ENCODE measurements around the gene PRKCB. TPM values are rescaled to one million over a fixed set of nuclear protein-coding genes. Genes with fewer than 3 reads are reported as not detected.

The PRKCB gene
- total RNA-seq, 2 experiments from 2014 or later: 21.0 to 51.6 TPM

- Histone ChIP-seq H2AFZ (ENCODE audit: low read length) (no peak overlapping the region), H3K9me3 (ENCODE audit: low read length) (no peaks in the 10 kb centered on the region), H3K4me3 (ENCODE audit: low read depth, low read length, poor library complexity, severe bottlenecking) (no peak overlapping the region), H3K79me2 (ENCODE audit: insufficient read depth, low read depth, low read length) (no peaks in the 10 kb centered on the region), H3K9me2 (ENCODE audit: insufficient read depth, low read length) (no peaks in the 10 kb centered on the region), H3K36me3 (ENCODE audit: insufficient read depth, low read length) (no peaks in the 10 kb centered on the region), H4K20me1 (ENCODE audit: insufficient read depth, low read length) (no peaks in the 10 kb centered on the region), H3K27ac (ENCODE audit: low read depth, low read length, poor library complexity, severe bottlenecking) (no peak overlapping the region), H3K4me2 (ENCODE audit: low read length) (no peak overlapping the region), H3K4me1 (ENCODE audit: insufficient read depth, low read length, poor library complexity, severe bottlenecking) (no peaks in the 10 kb centered on the region)
- DNase-seq (ENCODE audit: low spot score): no peak
- BruUV-seq (replicated peaks): no TSS peak
- intact Hi-C loops (cut with micrococcal nuclease; ENCODE audit: unreplicated experiment): no loop called here
- ChIA-PET CTCF (ENCODE audit: unreplicated experiment) (no interaction called here), POLR2A (no interaction called here)
- TF ChIP-seq CTCF (conservative IDR thresholded peaks at IDR 0.05; ENCODE audit: low read length) (no peak), EZH2phosphoT487 (IDR thresholded peaks at IDR 0.05; ENCODE audit: borderline replicate concordance, low read depth, low read length) (no peak)
Observed at GRCh38 chr16:24124291-24124690, 288.5 kb downstream of the PRKCB start.

- H3K9me3 ChIP-seq (ENCODE audit: low read length): no peaks in the 10 kb centered on the region
- no TSS peak for BruUV-seq (replicated peaks)
- H3K4me3 ChIP-seq (ENCODE audit: low read depth, low read length, poor library complexity, severe bottlenecking): no peak overlapping the region
- DNase-seq (ENCODE audit: low spot score): no peak
- H4K20me1 ChIP-seq (ENCODE audit: insufficient read depth, low read length): no peaks in the 10 kb centered on the region
- intact Hi-C loops (cut with micrococcal nuclease; ENCODE audit: unreplicated experiment): no loop called here
- no peak overlapping the region for H3K4me2 ChIP-seq (ENCODE audit: low read length)
- POLR2A ChIA-PET: no interaction called here
- H3K79me2 ChIP-seq (ENCODE audit: insufficient read depth, low read depth, low read length): no peaks in the 10 kb centered on the region
- TF ChIP-seq CTCF (conservative IDR thresholded peaks at IDR 0.05; ENCODE audit: low read length) (no peak), EZH2phosphoT487 (IDR thresholded peaks at IDR 0.05; ENCODE audit: borderline replicate concordance, low read depth, low read length) (no peak)
- H3K9me2 ChIP-seq (ENCODE audit: insufficient read depth, low read length): no peaks in the 10 kb centered on the region
- no peaks in the 10 kb centered on the region for H3K4me1 ChIP-seq (ENCODE audit: insufficient read depth, low read length, poor library complexity, severe bottlenecking)
- H2AFZ ChIP-seq (ENCODE audit: low read length): no peak overlapping the region
- CTCF ChIA-PET (ENCODE audit: unreplicated experiment): interaction anchor here (1.0 kb wide), 1 partner anchor 10 kb away, joined by 3 read pairs; no protein-coding TSS in a partner anchor
- H3K36me3 ChIP-seq (ENCODE audit: insufficient read depth, low read length): no peaks in the 10 kb centered on the region
- H3K27ac ChIP-seq (ENCODE audit: low read depth, low read length, poor library complexity, severe bottlenecking): no peak overlapping the region
Observed at GRCh38 chr16:24125214-24125613, 289.4 kb downstream of the PRKCB start.

GRCh38 chr16:24129412-24129918 lies 293.7 kb downstream of the PRKCB start:
- H3K79me2 ChIP-seq (ENCODE audit: insufficient read depth, low read depth, low read length): no peaks in the 10 kb centered on the region
- no peak overlapping the region for H3K27ac ChIP-seq (ENCODE audit: low read depth, low read length, poor library complexity, severe bottlenecking)
- no peak for DNase-seq (ENCODE audit: low spot score)
- H3K9me2 ChIP-seq (ENCODE audit: insufficient read depth, low read length): no peaks in the 10 kb centered on the region
- no peak overlapping the region for H3K4me3 ChIP-seq (ENCODE audit: low read depth, low read length, poor library complexity, severe bottlenecking)
- no peaks in the 10 kb centered on the region for H3K9me3 ChIP-seq (ENCODE audit: low read length)
- intact Hi-C loops (cut with micrococcal nuclease; ENCODE audit: unreplicated experiment): no loop called here
- TF ChIP-seq EZH2phosphoT487 (IDR thresholded peaks at IDR 0.05; ENCODE audit: borderline replicate concordance, low read depth, low read length): no peak
- no peak for TF ChIP-seq CTCF (conservative IDR thresholded peaks at IDR 0.05; ENCODE audit: low read length)
- POLR2A ChIA-PET: interaction anchor here (0.6 kb wide), 1 partner anchor 337 kb away, joined by 3 read pairs; no protein-coding TSS in a partner anchor
- BruUV-seq (replicated peaks): no TSS peak
- no peak overlapping the region for H3K4me2 ChIP-seq (ENCODE audit: low read length)
- no peaks in the 10 kb centered on the region for H3K4me1 ChIP-seq (ENCODE audit: insufficient read depth, low read length, poor library complexity, severe bottlenecking)
- no peaks in the 10 kb centered on the region for H3K36me3 ChIP-seq (ENCODE audit: insufficient read depth, low read length)
- no peaks in the 10 kb centered on the region for H4K20me1 ChIP-seq (ENCODE audit: insufficient read depth, low read length)
- CTCF ChIA-PET (ENCODE audit: unreplicated experiment): no interaction called here
- no peak overlapping the region for H2AFZ ChIP-seq (ENCODE audit: low read length)

Data from OCI-LY7 (cell line).